AG09319 (cell line): Measurements from ENCODE around the gene VAC14.

ENCODE experiments used
- DNase-seq: peaks from one replicate; pipeline ENCODE4 v3.0.0-alpha.2; 2010; ENCODE audit warnings: low read depth; ENCODE audit errors: extremely low read depth
- CTCF ChIP-seq: IDR thresholded peaks from 2 replicates; pipeline ENCODE4 v1.5.1; 2011; ENCODE audit warnings: low read depth, mild to moderate bottlenecking, inconsistent platforms, low read length, moderate library complexity

VAC14 gene

GRCh38 chr16:70701596-70701995 lies 99.4 kb downstream of the VAC14 start:
- TF ChIP-seq CTCF = no peak
- no peak for DNase-seq

GRCh38 chr16:70701036-70701435 lies 99.9 kb downstream of the VAC14 start:
- TF ChIP-seq CTCF = no peak
- no peak for DNase-seq

GRCh38 chr16:70700101-70701020 lies 100.6 kb downstream of the VAC14 start:
- no peak for DNase-seq
- no peak for TF ChIP-seq CTCF

GRCh38 chr16:70699696-70700095 lies 101.3 kb downstream of the VAC14 start:
- TF ChIP-seq CTCF = no peak
- no peak for DNase-seq

GRCh38 chr16:70698901-70699300 lies 102.1 kb downstream of the VAC14 start:
- DNase-seq = no peak
- TF ChIP-seq CTCF = no peak

- no peak for DNase-seq
- TF ChIP-seq CTCF = peak; percentile 6
Observed at GRCh38 chr16:70697594-70698170, 103.3 kb downstream of the VAC14 start.

- TF ChIP-seq CTCF = no peak
- DNase-seq = no peak
Observed at GRCh38 chr16:70696952-70697593, 103.9 kb downstream of the VAC14 start.
